SK-N-MC (cell line): ENCODE results near the gene KDM3B.
A peak's percentile ranks its signal among the peaks of the same experiment; 100 is the strongest.

Source experiments
- DNase-seq: peaks from one replicate; pipeline ENCODE4 v3.0.0-alpha.2; 2011; ENCODE audit warnings: low read depth, low spot score
- H3K27ac ChIP-seq: fragments of 200-600 bp; sonication (generic); 2 replicates; pipeline ENCODE4 v1.5.1; 2016; ENCODE audit warnings: mixed run types
- H3K36me3 ChIP-seq: fragments of 200-600 bp; sonication (generic); 2 replicates; pipeline ENCODE4 v1.6.1; 2017; ENCODE audit warnings: antibody characterized with exemption, low read length, mixed read lengths; ENCODE audit not compliant: insufficient read depth
- H3K4me3 ChIP-seq: fragments of 200-600 bp; sonication (generic); 2 replicates; pipeline ENCODE4 v1.5.1; 2016
- H3K9ac ChIP-seq: fragments of 200-600 bp; sonication (generic); 2 replicates; pipeline ENCODE4 v1.8.0; 2017; ENCODE audit warnings: mixed run types, mixed read lengths; ENCODE audit not compliant: insufficient read length
- H3K9me3 ChIP-seq: fragments of 200-600 bp; sonication (generic); 2 replicates; pipeline ENCODE4 v1.6.1; 2017; ENCODE audit warnings: low read depth, mild to moderate bottlenecking, antibody characterized with exemption, low read length, moderate library complexity, mixed read lengths
- EZH2 ChIP-seq: fragments of 200-600 bp; sonication (generic); IDR thresholded peaks from one replicate; pipeline ENCODE4 v1.6.1; 2017; ENCODE audit warnings: antibody characterized with exemption
- FOXP2 ChIP-seq: optimal IDR thresholded peaks from 2 replicates; pipeline ENCODE3; 2011; ENCODE audit warnings: mild to moderate bottlenecking, moderate library complexity; ENCODE audit not compliant: insufficient read depth; ENCODE audit errors: extremely low read length, control extremely low read depth
- POLR2AphosphoS5 ChIP-seq: IDR thresholded peaks from 2 replicates; pipeline ENCODE4 v1.6.1; 2012; ENCODE audit warnings: mild to moderate bottlenecking, low read depth, low read length, borderline replicate concordance

The KDM3B gene

DNA sequence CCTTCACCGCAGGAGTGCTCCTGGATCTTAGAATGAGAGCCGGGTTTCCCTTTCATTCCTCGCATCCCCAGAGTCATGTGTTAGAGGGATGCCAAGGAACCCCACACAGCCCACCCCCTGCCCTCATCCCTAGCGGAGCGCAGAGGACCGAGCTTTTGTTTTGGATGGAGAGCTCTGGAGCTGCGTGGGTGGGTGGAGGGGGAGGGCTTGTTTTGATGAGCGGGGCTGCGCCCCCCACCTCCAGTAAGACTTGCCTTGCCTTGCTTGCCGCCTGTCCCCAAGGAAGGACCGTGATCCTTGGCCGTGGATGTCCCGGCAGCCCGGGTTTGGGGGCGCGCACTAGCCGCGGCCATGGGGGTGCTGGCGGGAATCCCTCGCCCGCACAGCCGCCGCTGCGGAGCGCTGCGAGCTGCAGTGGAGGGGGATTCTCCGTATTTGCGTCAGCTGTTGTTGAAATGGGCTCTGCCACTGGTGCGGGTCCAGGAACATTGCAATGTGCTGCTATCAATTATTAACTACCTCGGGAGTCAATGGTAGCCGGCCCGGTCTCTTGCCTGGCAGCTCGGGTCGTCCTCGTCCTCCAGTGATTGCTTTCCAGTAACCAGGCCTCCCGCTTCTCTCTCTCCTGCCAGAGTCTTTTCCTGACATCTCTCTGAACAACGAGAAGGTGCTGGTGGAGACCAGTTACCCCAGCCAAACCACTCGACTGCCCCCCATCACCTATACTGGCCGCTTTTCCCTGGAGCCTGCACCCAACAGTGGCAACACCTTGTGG, 113.8 kb downstream of the KDM3B start:
- DNase-seq = no peak
- H3K36me3 ChIP-seq = no peaks in the 10 kb centered on the region
- H3K27ac ChIP-seq = no peak overlapping the region
- H3K9ac ChIP-seq = no peak overlapping the region
- TF ChIP-seq FOXP2 (no peak), POLR2AphosphoS5 (no peak), EZH2 (no peak)
- no peaks in the 10 kb centered on the region for H3K9me3 ChIP-seq
- H3K4me3 ChIP-seq = peak overlapping the region; percentile 81

DNA sequence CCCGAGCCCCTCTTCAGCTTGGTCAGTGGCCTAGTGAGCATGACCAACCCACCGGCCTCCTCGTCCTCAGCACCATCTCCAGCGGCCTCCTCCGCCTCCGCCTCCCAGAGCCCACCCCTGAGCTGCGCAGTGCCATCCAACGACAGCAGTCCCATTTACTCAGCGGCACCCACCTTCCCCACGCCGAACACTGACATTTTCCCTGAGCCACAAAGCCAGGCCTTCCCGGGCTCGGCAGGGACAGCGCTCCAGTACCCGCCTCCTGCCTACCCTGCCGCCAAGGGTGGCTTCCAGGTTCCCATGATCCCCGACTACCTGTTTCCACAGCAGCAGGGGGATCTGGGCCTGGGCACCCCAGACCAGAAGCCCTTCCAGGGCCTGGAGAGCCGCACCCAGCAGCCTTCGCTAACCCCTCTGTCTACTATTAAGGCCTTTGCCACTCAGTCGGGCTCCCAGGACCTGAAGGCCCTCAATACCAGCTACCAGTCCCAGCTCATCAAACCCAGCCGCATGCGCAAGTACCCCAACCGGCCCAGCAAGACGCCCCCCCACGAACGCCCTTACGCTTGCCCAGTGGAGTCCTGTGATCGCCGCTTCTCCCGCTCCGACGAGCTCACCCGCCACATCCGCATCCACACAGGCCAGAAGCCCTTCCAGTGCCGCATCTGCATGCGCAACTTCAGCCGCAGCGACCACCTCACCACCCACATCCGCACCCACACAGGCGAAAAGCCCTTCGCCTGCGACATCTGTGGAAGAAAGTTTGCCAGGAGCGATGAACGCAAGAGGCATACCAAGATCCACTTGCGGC, 114.6 kb downstream of the KDM3B start:
- TF ChIP-seq EZH2 (no peak), POLR2AphosphoS5 (no peak), FOXP2 (no peak)
- Histone ChIP-seq H3K27ac (no peak overlapping the region), H3K36me3 (no peaks in the 10 kb centered on the region), H3K4me3 (no peak overlapping the region), H3K9me3 (no peaks in the 10 kb centered on the region), H3K9ac (no peak overlapping the region)
- DNase-seq = no peak

DNA sequence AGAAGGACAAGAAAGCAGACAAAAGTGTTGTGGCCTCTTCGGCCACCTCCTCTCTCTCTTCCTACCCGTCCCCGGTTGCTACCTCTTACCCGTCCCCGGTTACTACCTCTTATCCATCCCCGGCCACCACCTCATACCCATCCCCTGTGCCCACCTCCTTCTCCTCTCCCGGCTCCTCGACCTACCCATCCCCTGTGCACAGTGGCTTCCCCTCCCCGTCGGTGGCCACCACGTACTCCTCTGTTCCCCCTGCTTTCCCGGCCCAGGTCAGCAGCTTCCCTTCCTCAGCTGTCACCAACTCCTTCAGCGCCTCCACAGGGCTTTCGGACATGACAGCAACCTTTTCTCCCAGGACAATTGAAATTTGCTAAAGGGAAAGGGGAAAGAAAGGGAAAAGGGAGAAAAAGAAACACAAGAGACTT, 115.2 kb downstream of the KDM3B start:
- Histone ChIP-seq H3K27ac (no peak overlapping the region), H3K36me3 (no peaks in the 10 kb centered on the region), H3K4me3 (no peak overlapping the region), H3K9me3 (no peaks in the 10 kb centered on the region), H3K9ac (no peak overlapping the region)
- DNase-seq = no peak
- no peak for TF ChIP-seq POLR2AphosphoS5
- TF ChIP-seq FOXP2 = no peak
- TF ChIP-seq EZH2 = no peak

DNA sequence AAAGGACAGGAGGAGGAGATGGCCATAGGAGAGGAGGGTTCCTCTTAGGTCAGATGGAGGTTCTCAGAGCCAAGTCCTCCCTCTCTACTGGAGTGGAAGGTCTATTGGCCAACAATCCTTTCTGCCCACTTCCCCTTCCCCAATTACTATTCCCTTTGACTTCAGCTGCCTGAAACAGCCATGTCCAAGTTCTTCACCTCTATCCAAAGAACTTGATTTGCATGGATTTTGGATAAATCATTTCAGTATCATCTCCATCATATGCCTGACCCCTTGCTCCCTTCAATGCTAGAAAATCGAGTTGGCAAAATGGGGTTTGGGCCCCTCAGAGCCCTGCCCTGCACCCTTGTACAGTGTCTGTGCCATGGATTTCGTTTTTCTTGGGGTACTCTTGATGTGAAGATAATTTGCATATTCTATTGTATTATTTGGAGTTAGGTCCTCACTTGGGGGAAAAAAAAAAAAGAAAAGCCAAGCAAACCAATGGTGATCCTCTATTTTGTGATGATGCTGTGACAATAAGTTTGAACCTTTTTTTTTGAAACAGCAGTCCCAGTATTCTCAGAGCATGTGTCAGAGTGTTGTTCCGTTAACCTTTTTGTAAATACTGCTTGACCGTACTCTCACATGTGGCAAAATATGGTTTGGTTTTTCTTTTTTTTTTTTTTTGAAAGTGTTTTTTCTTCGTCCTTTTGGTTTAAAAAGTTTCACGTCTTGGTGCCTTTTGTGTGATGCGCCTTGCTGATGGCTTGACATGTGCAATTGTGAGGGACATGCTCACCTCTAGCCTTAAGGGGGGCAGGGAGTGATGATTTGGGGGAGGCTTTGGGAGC, 115.9 kb downstream of the KDM3B start:
- H3K4me3 ChIP-seq = no peak overlapping the region
- no peak overlapping the region for H3K9ac ChIP-seq
- no peaks in the 10 kb centered on the region for H3K9me3 ChIP-seq
- no peak for DNase-seq
- no peak for TF ChIP-seq POLR2AphosphoS5
- no peak for TF ChIP-seq FOXP2
- TF ChIP-seq EZH2 = no peak
- no peak overlapping the region for H3K27ac ChIP-seq
- no peaks in the 10 kb centered on the region for H3K36me3 ChIP-seq

DNA sequence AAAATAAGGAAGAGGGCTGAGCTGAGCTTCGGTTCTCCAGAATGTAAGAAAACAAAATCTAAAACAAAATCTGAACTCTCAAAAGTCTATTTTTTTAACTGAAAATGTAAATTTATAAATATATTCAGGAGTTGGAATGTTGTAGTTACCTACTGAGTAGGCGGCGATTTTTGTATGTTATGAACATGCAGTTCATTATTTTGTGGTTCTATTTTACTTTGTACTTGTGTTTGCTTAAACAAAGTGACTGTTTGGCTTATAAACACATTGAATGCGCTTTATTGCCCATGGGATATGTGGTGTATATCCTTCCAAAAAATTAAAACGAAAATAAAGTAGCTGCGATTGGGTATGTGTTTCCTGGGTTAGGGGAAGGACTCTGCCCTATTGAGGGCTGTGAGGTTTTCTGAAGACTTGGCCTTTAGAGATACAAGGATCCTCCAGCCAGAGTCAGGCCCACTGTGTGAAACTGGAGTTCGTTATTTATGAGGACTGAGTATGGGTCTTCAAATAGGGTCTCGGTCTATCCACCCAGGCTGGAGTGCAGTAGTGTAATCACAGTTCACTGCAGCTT, 116.6 kb downstream of the KDM3B start:
- TF ChIP-seq POLR2AphosphoS5 (0 out of 2 replicates have a peak, but pooled peaks have one; percentile 5), FOXP2 (no peak)
- Histone ChIP-seq H3K9me3 (no peaks in the 10 kb centered on the region), H3K9ac (no peak overlapping the region), H3K36me3 (no peaks in the 10 kb centered on the region), H3K27ac (no peak overlapping the region), H3K4me3 (no peak overlapping the region)
- DNase-seq = no peak

DNA sequence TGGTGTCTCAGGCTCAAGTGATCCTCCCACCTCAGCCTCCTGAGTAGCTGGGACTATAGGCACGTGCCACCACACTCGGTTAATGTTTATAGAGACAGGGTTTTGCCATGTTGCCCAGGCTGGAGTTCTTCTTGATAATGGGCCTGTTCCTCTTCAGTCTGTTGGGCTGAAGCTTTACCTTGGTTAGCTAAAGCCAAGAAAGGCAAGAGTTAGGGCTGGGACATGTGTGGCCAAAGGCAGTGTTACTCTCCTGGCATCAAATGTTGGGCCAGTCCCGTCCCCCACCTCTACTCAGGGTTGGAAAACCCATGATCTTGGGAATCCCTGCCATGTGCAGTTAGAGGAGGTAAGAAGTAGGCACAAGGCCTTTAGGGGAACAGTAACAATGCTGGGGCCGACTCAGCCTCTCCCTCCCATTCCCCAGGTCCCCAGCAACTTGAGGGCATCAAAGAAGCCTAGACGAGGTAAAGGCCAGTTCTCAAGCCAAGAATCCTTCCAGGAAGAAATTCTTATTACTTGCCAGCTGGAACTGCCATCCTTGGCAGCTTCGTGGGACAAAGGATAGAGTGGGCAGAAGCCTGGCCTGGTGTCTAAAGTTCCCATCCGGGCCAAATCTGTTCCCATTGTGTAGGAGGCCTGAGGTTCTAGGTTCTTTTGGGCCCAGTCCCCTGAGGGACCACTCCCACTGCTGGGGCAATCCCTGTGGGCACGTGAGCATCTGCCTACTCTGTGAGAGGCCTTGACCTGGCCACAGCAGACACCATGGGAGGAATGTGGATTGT, 117.2 kb downstream of the KDM3B start:
- H3K36me3 ChIP-seq = no peaks in the 10 kb centered on the region
- H3K4me3 ChIP-seq = no peak overlapping the region
- no peaks in the 10 kb centered on the region for H3K9me3 ChIP-seq
- DNase-seq = no peak
- no peak overlapping the region for H3K9ac ChIP-seq
- no peak overlapping the region for H3K27ac ChIP-seq
- TF ChIP-seq FOXP2 (no peak), POLR2AphosphoS5 (no peak; the same call in 1 of the 2 replicates), EZH2 (no peak)

DNA sequence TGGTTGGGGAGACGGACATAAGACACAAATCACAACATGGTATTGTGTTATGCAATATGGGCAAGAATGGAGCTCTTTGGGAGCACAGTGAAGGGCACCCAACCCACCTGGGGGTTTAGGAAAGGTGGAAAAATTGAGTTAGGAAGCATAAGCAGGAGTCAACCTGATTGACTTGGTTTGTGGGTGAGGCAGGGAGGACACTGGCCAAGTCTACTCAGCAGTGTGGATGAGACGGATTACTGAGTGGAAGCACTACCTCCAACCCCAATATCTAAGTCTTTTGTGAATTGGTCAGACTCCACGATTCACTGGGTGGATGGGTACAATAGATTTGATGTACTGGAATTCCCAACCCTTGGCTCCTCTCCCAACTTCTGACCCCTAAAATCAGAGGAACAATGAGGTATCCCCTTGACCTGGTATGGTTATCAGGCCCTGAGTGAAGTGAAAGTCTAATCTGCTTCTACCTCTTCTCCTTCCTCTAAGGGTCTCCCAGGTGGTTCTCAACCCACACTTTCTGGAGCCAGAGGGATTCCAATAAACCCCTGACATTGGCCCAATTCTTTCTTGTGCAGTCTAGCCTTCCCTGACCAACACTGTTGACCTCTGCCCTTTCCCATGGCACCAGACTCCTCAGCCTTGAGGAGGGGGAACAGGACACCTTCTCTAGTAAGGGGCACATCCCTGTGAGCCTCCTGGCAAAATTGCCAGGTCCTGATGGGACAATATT, 118.0 kb downstream of the KDM3B start:
- TF ChIP-seq EZH2 = no peak
- TF ChIP-seq POLR2AphosphoS5 = no peak; the same call in 1 of the 2 replicates
- no peak for TF ChIP-seq FOXP2
- no peak for DNase-seq
- no peak overlapping the region for H3K27ac ChIP-seq
- H3K36me3 ChIP-seq = no peaks in the 10 kb centered on the region
- no peak overlapping the region for H3K9ac ChIP-seq
- no peak overlapping the region for H3K4me3 ChIP-seq
- H3K9me3 ChIP-seq = no peaks in the 10 kb centered on the region
